ENCODE measurements around the gene SLC38A4. TPM values are rescaled to one million over a fixed set of nuclear protein-coding genes. Genes with fewer than 3 reads are reported as not detected.

SLC38A4 gene
- total RNA-seq, 3 donors from 2014 or later: 0.15 to 0.33 TPM; not detected in 1

- DNase-seq (ENCODE audit: low spot score in 2 of 2): no peak
- no peak overlapping the region for H3K27ac ChIP-seq
- H3K4me3 ChIP-seq: no peak overlapping the region
- TF ChIP-seq POLR2AphosphoS5 (IDR thresholded peaks at IDR 0.05): no peak
- TF ChIP-seq POLR2A (IDR thresholded peaks at IDR 0.05): no peak
- no peak for TF ChIP-seq CTCF (IDR thresholded peaks at IDR 0.05)
- H3K36me3 ChIP-seq: no peaks in the 10 kb centered on the region
- no peaks in the 10 kb centered on the region for H3K27me3 ChIP-seq
- H3K9me3 ChIP-seq: no peaks in the 10 kb centered on the region
- intact Hi-C loops (cut with DNase I; ENCODE audit: low total_unique reads): no loop called here
- H3K4me1 ChIP-seq: no peaks in the 10 kb centered on the region
These were observed 107.3 kb downstream of the SLC38A4 start for GRCh38 chr12:46718495-46718894.

GRCh38 chr12:46717868-46718267 is 107.9 kb downstream of the SLC38A4 start:
- TF ChIP-seq POLR2AphosphoS5 (IDR thresholded peaks at IDR 0.05) (no peak), POLR2A (IDR thresholded peaks at IDR 0.05) (no peak), CTCF (IDR thresholded peaks at IDR 0.05) (no peak)
- no peak overlapping the region for H3K4me3 ChIP-seq
- no peaks in the 10 kb centered on the region for H3K9me3 ChIP-seq
- H3K27ac ChIP-seq: no peak overlapping the region
- H3K27me3 ChIP-seq: no peaks in the 10 kb centered on the region
- intact Hi-C loops (cut with DNase I; ENCODE audit: low total_unique reads): no loop called here
- H3K4me1 ChIP-seq: no peaks in the 10 kb centered on the region
- H3K36me3 ChIP-seq: no peaks in the 10 kb centered on the region
- no peak for DNase-seq (ENCODE audit: low spot score in 2 of 2)

- H3K27me3 ChIP-seq: no peaks in the 10 kb centered on the region
- H3K4me1 ChIP-seq: no peaks in the 10 kb centered on the region
- intact Hi-C loops (cut with DNase I; ENCODE audit: low total_unique reads): no loop called here
- H3K36me3 ChIP-seq: no peaks in the 10 kb centered on the region
- no peak overlapping the region for H3K4me3 ChIP-seq
- no peak for DNase-seq (ENCODE audit: low spot score in 2 of 2)
- no peak for TF ChIP-seq CTCF (IDR thresholded peaks at IDR 0.05)
- no peak for TF ChIP-seq POLR2AphosphoS5 (IDR thresholded peaks at IDR 0.05)
- no peak for TF ChIP-seq POLR2A (IDR thresholded peaks at IDR 0.05)
- no peak overlapping the region for H3K27ac ChIP-seq
- H3K9me3 ChIP-seq: no peaks in the 10 kb centered on the region
These were observed 108.6 kb downstream of the SLC38A4 start for GRCh38 chr12:46717159-46717558.

All from breast epithelium (tissue), 4 donors.